ENCODE results near the gene HS1BP3. TPM values are rescaled to one million over a fixed set of nuclear protein-coding genes. Genes with fewer than 3 reads are reported as not detected.

Gene HS1BP3
- total RNA-seq, 2 experiments from 2014 or later, result 8.8 to 10.1 TPM

DNA sequence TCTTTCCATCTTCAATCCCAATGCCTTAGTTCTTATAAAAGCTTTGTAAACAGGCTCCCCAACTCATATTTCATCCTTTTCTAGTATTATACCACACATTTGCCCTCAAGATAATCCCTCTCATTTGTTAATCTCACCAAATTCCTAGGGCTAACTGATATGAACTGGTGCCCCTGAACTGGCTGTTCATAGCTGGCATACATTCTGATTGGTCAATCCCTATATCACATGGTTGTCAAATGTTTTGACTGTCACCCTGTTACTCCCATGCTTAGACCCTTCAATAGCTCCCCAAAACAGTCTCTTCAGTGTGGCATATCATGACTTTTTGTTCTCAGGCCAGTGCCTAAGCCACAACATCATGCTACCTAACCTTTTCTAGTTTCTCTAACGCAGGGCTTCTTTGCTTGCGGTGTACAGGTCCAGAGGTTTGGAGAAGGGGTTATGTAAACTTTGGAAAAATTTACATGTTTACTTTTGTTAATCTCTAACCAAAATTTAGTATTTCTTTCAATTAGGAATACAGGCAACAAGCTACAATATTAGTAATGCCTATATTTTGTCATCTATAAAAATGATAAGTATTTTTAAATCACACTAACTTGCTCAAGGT, 46.5 kb upstream of the HS1BP3 start:
- Mint-ChIP-seq H3K4me3 (no peak overlapping the region), H3K9me3 (no peaks in the 10 kb centered on the region), H3K27me3 (no peaks in the 10 kb centered on the region), H3K27ac (no peak overlapping the region), H3K36me3 (ENCODE audit: low read depth) (peaks cover 55% of the 10 kb centered on the region), H3K4me1 (ENCODE audit: low read depth) (no peaks in the 10 kb centered on the region)
- H3K27me3 ChIP-seq (ENCODE audit: control insufficient read depth in 1 of 2, insufficient read depth in 2 of 2, low read length in 2 of 2), result no peaks in the 10 kb centered on the region
- intact Hi-C loops (cut with DNase I, micrococcal nuclease), result no loop called here
- no peaks in the 10 kb centered on the region for H3K4me1 ChIP-seq (ENCODE audit: insufficient read depth, low read length)
- ATAC-seq (ENCODE audit: poor library complexity) (no peak), DNase-seq (no peak)
- peaks cover 35% of the 10 kb centered on the region for H3K36me3 ChIP-seq (ENCODE audit: insufficient read depth, low read length)
- H3K27ac ChIP-seq (ENCODE audit: low read depth in 1 of 2, low read length in 2 of 2), result no peak overlapping the region
- CTCF ChIA-PET, result no interaction called here
- TF ChIP-seq, protein P1, sequence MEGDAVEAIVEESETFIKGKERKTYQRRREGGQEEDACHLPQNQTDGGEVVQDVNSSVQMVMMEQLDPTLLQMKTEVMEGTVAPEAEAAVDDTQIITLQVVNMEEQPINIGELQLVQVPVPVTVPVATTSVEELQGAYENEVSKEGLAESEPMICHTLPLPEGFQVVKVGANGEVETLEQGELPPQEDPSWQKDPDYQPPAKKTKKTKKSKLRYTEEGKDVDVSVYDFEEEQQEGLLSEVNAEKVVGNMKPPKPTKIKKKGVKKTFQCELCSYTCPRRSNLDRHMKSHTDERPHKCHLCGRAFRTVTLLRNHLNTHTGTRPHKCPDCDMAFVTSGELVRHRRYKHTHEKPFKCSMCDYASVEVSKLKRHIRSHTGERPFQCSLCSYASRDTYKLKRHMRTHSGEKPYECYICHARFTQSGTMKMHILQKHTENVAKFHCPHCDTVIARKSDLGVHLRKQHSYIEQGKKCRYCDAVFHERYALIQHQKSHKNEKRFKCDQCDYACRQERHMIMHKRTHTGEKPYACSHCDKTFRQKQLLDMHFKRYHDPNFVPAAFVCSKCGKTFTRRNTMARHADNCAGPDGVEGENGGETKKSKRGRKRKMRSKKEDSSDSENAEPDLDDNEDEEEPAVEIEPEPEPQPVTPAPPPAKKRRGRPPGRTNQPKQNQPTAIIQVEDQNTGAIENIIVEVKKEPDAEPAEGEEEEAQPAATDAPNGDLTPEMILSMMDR (IDR thresholded peaks at IDR 0.05), result no peak
- POLR2A ChIA-PET, result no interaction called here
- H3K9me3 ChIP-seq (ENCODE audit: control insufficient read depth in 1 of 2, insufficient read depth in 1 of 2, low read length in 2 of 2), result no peaks in the 10 kb centered on the region
- no peak overlapping the region for H3K4me3 ChIP-seq (ENCODE audit: low read length)

DNA sequence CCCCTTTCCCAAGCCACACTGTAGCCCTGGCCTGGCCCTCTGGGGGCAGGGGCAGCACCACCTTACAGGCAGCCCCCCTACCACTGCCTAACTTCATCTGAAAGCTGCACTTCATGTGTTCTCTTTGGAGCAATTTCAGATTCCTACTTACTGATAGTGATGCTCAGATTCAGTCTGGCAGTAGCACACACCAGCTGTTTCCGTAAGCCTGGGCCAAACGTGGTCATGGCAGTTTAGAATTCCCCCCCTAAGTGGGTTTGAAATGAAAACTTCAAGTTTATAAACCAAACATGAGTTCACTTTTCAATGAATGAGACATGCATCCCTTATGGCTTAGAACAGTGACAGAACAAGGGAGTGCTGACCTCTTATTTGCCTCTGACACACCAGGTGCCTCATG, 45.5 kb upstream of the HS1BP3 start:
- peaks cover 35% of the 10 kb centered on the region for H3K36me3 ChIP-seq (ENCODE audit: insufficient read depth, low read length)
- H3K4me3 Mint-ChIP-seq, result no peak overlapping the region
- no peak overlapping the region for H3K27ac Mint-ChIP-seq
- no peak overlapping the region for H3K27ac ChIP-seq (ENCODE audit: low read depth in 1 of 2, low read length in 2 of 2)
- no peaks in the 10 kb centered on the region for H3K9me3 Mint-ChIP-seq
- H3K4me1 Mint-ChIP-seq (ENCODE audit: low read depth), result no peaks in the 10 kb centered on the region
- H3K4me1 ChIP-seq (ENCODE audit: insufficient read depth, low read length), result no peaks in the 10 kb centered on the region
- ChIA-PET POLR2A (interaction anchor here (0.8 kb wide), 1 partner anchor 23 kb away, joined by 3 read pairs; no protein-coding TSS in a partner anchor), CTCF (interaction anchor here (1.3 kb wide), 1 partner anchor 35 kb away, joined by 3 read pairs; no protein-coding TSS in a partner anchor)
- no peaks in the 10 kb centered on the region for H3K9me3 ChIP-seq (ENCODE audit: control insufficient read depth in 1 of 2, insufficient read depth in 1 of 2, low read length in 2 of 2)
- no peak overlapping the region for H3K4me3 ChIP-seq (ENCODE audit: low read length)
- ATAC-seq (ENCODE audit: poor library complexity) (no peak), DNase-seq (no peak)
- H3K27me3 Mint-ChIP-seq, result no peaks in the 10 kb centered on the region
- TF ChIP-seq, protein P1 (IDR thresholded peaks at IDR 0.05), result no peak
- peaks cover 56% of the 10 kb centered on the region for H3K36me3 Mint-ChIP-seq (ENCODE audit: low read depth)
- no peaks in the 10 kb centered on the region for H3K27me3 ChIP-seq (ENCODE audit: control insufficient read depth in 1 of 2, insufficient read depth in 2 of 2, low read length in 2 of 2)
- intact Hi-C loops (cut with DNase I, micrococcal nuclease), result no loop called here

DNA sequence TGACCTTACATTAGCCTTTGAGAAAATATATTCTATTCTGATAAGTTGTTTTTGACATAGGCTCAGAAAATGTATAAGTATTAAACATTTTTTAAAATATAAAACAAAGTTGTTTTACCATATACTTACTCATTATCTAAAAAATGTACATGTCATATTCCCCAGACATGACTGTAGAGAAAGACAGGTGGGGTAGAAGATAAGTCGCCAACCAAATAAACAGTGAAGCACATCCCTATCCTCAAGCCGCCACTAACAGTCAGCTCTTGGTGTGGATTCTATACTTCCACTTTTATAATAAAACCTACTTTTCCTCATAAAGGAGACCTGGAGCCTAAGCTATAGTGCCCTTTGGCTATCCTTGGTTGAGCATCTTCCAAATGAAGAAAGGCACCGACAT, 42.4 kb upstream of the HS1BP3 start:
- ChIA-PET POLR2A (no interaction called here), CTCF (no interaction called here)
- H3K27me3 ChIP-seq (ENCODE audit: control insufficient read depth in 1 of 2, insufficient read depth in 2 of 2, low read length in 2 of 2), result no peaks in the 10 kb centered on the region
- H3K9me3 ChIP-seq (ENCODE audit: control insufficient read depth in 1 of 2, insufficient read depth in 1 of 2, low read length in 2 of 2), result no peaks in the 10 kb centered on the region
- H3K36me3 Mint-ChIP-seq (ENCODE audit: low read depth), result peaks cover 69% of the 10 kb centered on the region
- H3K4me1 Mint-ChIP-seq (ENCODE audit: low read depth), result no peaks in the 10 kb centered on the region
- no peaks in the 10 kb centered on the region for H3K27me3 Mint-ChIP-seq
- no peaks in the 10 kb centered on the region for H3K9me3 Mint-ChIP-seq
- H3K27ac Mint-ChIP-seq, result no peak overlapping the region
- intact Hi-C loops (cut with DNase I, micrococcal nuclease), result no loop called here
- H3K4me3 ChIP-seq (ENCODE audit: low read length), result no peak overlapping the region
- no peak overlapping the region for H3K27ac ChIP-seq (ENCODE audit: low read depth in 1 of 2, low read length in 2 of 2)
- H3K4me3 Mint-ChIP-seq, result no peak overlapping the region
- DNase-seq (no peak), ATAC-seq (ENCODE audit: poor library complexity) (no peak)
- H3K36me3 ChIP-seq (ENCODE audit: insufficient read depth, low read length), result peaks cover 42% of the 10 kb centered on the region
- TF ChIP-seq, protein P1 (IDR thresholded peaks at IDR 0.05), result no peak
- no peaks in the 10 kb centered on the region for H3K4me1 ChIP-seq (ENCODE audit: insufficient read depth, low read length)

Measured in CD4-positive, alpha-beta T cell (primary cell).